Right ventricle myocardium inferior (tissue), 1 donor: ENCODE data around the gene RPS6KC1. TPM values are rescaled to one million over a fixed set of nuclear protein-coding genes. Genes with fewer than 3 reads are reported as not detected.

Source experiments
- ATAC-seq: fragments of 200-7000 bp; cut with Tn5 transposase; one replicate; pipeline ENCODE4 v1.9.1; 2020; ENCODE audit warnings: mild to moderate bottlenecking, moderate library complexity
- DNase-seq: peaks from one replicate; pipeline ENCODE4 v3.0.0; 2021; ENCODE audit errors: missing footprints
- intact Hi-C: fragments of 100-400 bp; cut with DNase I; formaldehyde crosslinking; loops from one replicate; pipeline ENCODE4 v1.11.0; 2022
- total RNA-seq: library from RNA; stranded (reverse); fragmentation: NEBNext Ultra II Directional; extraction: Animal tissue kit (Norgen Biotek cat#: 25700); gene quantifications from one replicate; pipeline ENCODE4 v1.2.1, GENCODE V29; 2021
- donor health status: DM: no; HTN: yes; CAD: no; lungs with severe emphysema.

RPS6KC1 gene
- total RNA-seq, 1 donor from 2014 or later: 10.8 TPM

GRCh38 chr1:213050745-213051126 is 305 bp upstream of the RPS6KC1 start:
- intact Hi-C loops: loop anchor here (5.0 kb wide), 1 partner anchor 33 kb away; the partner anchor contains the start of gene ANGEL2
- ATAC-seq: peak; percentile 29

GRCh38 chr1:213051881-213052202 is 801 bp downstream of the RPS6KC1 start:
- ATAC-seq (no peak), DNase-seq (no peak)
- intact Hi-C loops: loop anchor here (5.0 kb wide), 1 partner anchor 35 kb away; the partner anchor contains the start of gene ANGEL2

More at GRCh38 chr1:213050745-213051126, 305 bp upstream of the RPS6KC1 start:
- DNase-seq: no peak

- intact Hi-C loops: loop anchor here (5.0 kb wide), 1 partner anchor 36 kb away; the partner anchor contains the start of gene ANGEL2
- DNase-seq (no peak), ATAC-seq (no peak)
Measured at GRCh38 chr1:213053455-213053854, 2.4 kb downstream of the RPS6KC1 start.

DNA sequence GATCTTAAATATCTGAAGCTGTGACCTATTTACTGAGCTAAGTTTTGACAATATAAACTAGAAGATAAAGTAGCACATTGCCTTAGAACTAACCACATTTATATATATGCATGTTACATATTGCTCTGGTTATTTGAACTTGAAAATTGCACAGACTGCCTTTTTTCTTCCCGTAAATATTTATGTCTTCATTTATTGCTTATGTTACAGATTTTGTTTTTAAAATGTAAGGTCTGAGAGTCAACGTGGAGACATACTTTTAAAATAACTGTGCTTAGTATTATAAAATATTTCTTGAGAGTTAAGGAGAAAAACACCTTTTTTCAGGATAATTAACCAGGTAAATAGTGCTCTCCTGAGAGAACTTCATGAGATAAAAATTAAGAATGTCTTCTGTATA is 3.1 kb downstream of the RPS6KC1 start:
- DNase-seq (no peak), ATAC-seq (no peak)
- intact Hi-C loops: loop anchor here (5.0 kb wide), 1 partner anchor 37 kb away; the partner anchor contains the start of gene ANGEL2

DNA sequence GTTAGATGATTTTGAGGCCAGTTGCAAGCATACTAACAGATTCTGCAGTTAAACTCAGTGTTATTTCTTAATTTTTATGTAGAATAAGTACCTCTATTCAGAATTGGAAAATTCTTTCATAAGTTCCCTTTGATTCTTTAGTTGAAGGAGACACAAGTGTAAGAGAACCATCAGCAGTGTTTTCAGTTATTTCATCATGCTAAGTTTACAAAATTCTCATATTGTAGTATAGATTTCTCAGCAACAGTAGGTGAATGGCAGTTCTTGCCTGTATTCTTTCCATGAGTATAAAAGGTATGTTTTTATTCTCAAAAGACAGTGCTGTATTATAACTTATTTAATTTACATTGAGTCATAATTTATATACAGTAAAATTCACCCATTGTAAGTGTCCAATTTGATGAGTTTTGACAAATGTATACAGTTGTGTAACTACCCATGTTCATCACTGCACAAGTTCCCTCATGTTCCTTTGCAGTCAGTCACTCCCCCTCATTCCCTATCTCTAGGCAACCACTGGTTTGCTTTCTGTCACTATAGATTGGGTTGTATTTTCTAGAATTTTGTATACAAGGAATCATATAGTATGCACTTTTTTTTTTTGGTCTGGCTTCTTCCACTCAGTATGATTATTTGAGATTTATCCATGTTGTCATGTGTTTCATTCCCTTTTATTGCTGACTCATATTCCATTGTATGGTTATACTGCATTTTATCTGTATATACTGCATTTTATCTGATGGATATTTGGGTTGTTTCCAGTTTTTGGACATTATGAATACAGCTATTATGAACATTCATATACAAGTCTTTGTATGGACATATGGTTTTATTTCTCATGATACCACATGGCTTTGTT is 3.9 kb downstream of the RPS6KC1 start:
- intact Hi-C loops: loop anchor here (5.0 kb wide), 1 partner anchor 38 kb away; the partner anchor contains the start of gene ANGEL2
- ATAC-seq: no peak
- no peak for DNase-seq

DNA sequence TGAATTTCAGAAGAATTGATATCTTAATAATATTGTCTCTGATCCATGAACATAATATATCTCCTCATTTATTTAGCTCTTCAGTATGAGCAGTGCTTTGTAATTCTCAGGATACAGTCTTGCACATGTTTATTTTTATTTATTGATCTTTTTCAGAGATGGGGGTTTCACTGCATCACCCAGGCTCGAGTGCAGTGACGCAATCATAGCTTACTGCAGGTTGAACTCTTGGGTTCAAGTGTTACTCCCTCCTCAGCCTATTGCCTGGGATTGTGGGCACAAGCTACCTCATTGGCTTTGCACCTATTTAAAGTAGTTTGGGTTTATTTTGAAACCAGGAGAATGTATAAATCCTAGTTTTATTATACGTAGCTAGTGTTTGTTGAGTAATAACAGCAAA is 4.7 kb downstream of the RPS6KC1 start:
- intact Hi-C loops: no loop called here
- DNase-seq (no peak), ATAC-seq (no peak)

GRCh38 chr1:213057264-213058059 is 6.4 kb downstream of the RPS6KC1 start:
- intact Hi-C loops: no loop called here
- ATAC-seq (no peak), DNase-seq (no peak)

DNA sequence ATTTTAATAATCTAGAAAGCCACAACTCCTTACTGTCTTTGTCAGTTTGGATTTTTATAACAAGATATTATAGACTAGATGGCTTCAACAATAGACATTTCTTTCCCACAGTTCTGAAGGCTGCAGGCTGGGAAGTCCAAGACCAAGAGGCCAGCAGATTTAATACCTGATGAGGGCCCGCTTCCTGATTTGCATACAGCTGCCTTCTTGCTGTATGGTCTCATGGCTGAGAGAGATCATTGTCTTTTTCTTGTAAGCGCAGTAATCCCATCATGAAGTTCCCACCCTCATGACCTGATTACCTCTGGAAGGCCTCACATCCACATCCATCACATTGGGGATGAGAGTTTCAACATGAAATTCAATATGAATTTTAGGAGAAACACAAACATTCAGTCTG is 9.8 kb downstream of the RPS6KC1 start:
- no peak for ATAC-seq
- DNase-seq: no peak
- intact Hi-C loops: no loop called here

- DNase-seq (no peak), ATAC-seq (no peak)
- intact Hi-C loops: no loop called here
Measured at GRCh38 chr1:213061263-213061662, 10.2 kb downstream of the RPS6KC1 start.

DNA sequence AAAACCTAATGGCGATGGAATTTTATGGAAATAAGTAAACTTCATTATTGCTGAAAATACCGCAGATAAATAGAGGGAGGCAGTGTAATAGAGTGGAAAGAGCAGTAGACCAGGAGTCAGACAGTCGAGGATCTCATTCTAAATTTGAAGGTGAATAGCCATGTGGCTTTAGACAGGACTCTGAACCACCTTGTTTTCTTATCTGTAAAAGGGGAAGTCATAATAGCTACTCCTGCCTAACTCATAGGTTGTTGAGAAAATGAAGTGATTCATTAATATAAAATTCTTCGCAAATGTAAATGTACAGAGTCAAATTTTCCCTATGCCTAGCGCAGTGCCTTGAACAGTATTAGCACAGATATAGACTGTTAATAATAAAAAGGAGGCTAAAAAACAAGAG is 14.8 kb downstream of the RPS6KC1 start:
- ATAC-seq: no peak
- DNase-seq: no peak
- intact Hi-C loops: no loop called here

- no peak for DNase-seq
- intact Hi-C loops: no loop called here
Measured at GRCh38 chr1:213066363-213066762, 15.3 kb downstream of the RPS6KC1 start.

GRCh38 chr1:213067352-213067751 is 16.3 kb downstream of the RPS6KC1 start:
- no peak for DNase-seq
- ATAC-seq: no peak
- intact Hi-C loops: no loop called here

More at GRCh38 chr1:213066363-213066762, 15.3 kb downstream of the RPS6KC1 start:
- no peak for ATAC-seq

DNA sequence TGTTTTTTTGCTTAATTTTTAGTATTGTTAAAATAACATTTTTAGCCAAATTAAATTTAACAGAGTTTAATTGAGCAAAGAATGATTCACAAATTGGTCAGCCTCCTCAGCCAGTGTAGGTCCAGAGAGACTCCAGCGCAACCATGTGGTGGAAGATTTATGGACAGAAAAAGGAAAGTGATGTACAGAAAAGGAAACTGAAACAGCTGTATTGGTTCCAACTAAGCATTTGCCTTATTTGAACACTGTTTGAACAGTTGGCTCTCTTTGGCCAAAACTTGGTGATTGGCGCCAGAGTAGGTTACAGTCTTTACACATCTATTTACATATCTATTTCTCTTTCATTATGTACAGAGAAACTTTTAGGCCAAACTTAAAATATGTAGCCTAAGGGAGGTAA is 19.4 kb downstream of the RPS6KC1 start:
- ATAC-seq (no peak), DNase-seq (no peak)
- intact Hi-C loops: no loop called here

- DNase-seq: no peak
- intact Hi-C loops: no loop called here
- ATAC-seq: no peak
Measured at GRCh38 chr1:213075725-213076124, 24.7 kb downstream of the RPS6KC1 start.

GRCh38 chr1:213082420-213083111 is 31.5 kb downstream of the RPS6KC1 start:
- ATAC-seq (no peak), DNase-seq (no peak)
- intact Hi-C loops: no loop called here

DNA sequence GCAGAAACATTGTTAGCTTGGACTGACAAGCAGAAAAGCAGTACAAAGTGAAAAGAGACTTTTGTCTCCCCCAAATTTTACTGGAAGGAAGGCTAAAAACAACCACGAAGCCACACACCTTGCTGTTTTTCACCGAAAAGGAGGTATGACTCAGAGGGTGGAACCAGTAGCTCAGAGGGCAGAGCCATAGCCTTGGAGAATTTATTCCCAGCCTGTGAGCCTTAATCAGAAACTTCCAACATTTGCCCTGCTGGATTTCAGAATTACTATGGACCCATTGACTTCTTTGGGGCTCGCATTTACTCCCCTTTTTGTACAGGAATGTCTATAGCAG is 32.0 kb downstream of the RPS6KC1 start:
- no peak for DNase-seq
- intact Hi-C loops: no loop called here
- ATAC-seq: no peak

GRCh38 chr1:213087911-213088310 is 36.9 kb downstream of the RPS6KC1 start:
- ATAC-seq: no peak
- intact Hi-C loops: no loop called here
- no peak for DNase-seq

GRCh38 chr1:213089924-213090677 is 39.1 kb downstream of the RPS6KC1 start:
- intact Hi-C loops: no loop called here
- no peak for DNase-seq

DNA sequence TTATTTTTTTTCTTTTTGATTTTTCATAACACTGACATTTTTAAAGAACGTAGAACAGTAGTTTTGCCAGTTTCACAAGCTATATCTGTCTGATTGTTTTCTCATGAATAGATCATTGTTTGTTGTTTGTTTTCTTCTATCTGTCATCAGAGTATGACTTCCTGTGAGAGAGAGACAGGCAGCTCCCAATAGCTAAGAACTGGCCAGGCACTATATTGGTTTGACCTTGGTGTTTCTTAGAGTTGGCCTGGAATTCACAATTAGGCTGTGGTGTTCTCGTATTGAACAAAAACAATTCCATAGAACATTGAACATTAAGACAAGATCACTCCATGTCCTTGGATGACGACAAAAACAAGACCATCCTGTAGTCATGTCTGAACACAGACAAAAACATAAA is 43.4 kb downstream of the RPS6KC1 start:
- intact Hi-C loops: no loop called here
- ATAC-seq: no peak
- no peak for DNase-seq

More at GRCh38 chr1:213089924-213090677, 39.1 kb downstream of the RPS6KC1 start:
- ATAC-seq: no peak
